Endothelial cell of umbilical vein (primary cell): Measurements from ENCODE around the gene ZBTB25. TPM values are rescaled to one million over a fixed set of nuclear protein-coding genes. Genes with fewer than 3 reads are reported as not detected.

ENCODE experiments used
- BruUV-seq: library from RNA; stranded (reverse); fragments of 400-500 nt; replicated peaks from 2 replicates; lab custom pipeline; 2021; lab: Mats Ljungman, UMichigan
- CTCF ChIA-PET: fragments of 300-600, 350-600 bp; sonication (Branson Sonifier 250); formaldehyde crosslinking; loops from one replicate; lab custom pipeline; 2021; ENCODE audit warnings: antibody characterized with exemption, inconsistent platforms; lab: Charles Lee
- POLR2A ChIA-PET: fragments of 300-600, 350-600 bp; sonication (Branson Sonifier 250); formaldehyde crosslinking; loops from one replicate; lab custom pipeline; 2021; ENCODE audit warnings: antibody characterized with exemption, inconsistent platforms; lab: Charles Lee
- DNase-seq: peaks from one replicate; pipeline ENCODE4 v3.0.0-alpha.2; 2011; ENCODE audit warnings: low read depth, low spot score
- FAIRE-seq: peaks from 2 replicates; lab custom pipeline; 2011; peaks lifted over from hg19 to GRCh38; lab: Jason Lieb, UNC
- H2AFZ ChIP-seq: 2 replicates; pipeline ENCODE4 v1.6.0; 2012; ENCODE audit warnings: low read depth, low read length, control low read depth, inconsistent platforms
- H3K27ac ChIP-seq: 2 replicates; pipeline ENCODE4 v1.5.1; 2011; ENCODE audit warnings: low read depth, mild to moderate bottlenecking, control low read depth, low read length, moderate library complexity; ENCODE audit not compliant: insufficient read depth
- H3K27me3 ChIP-seq, 2 experiments: 2 replicates each; pipeline versions ENCODE4 v1.6.0 to v1.6.1; 2011; ENCODE audit warnings: low read length in 2 of 2, mixed read lengths in 1 of 2; ENCODE audit not compliant: control insufficient read depth in 2 of 2, insufficient read depth in 2 of 2
- H3K36me3 ChIP-seq, 2 experiments: 2 replicates in 1 of 2; 3 replicates in 1 of 2; pipeline ENCODE4 v1.5.1; 2011; ENCODE audit warnings: low read length in 2 of 2, mild to moderate bottlenecking in 1 of 2, moderate library complexity in 1 of 2; ENCODE audit not compliant: control insufficient read depth in 2 of 2, insufficient read depth in 2 of 2; ENCODE audit errors: extremely low read depth in 1 of 2
- H3K4me1 ChIP-seq: 3 replicates; pipeline ENCODE4 v1.5.1; 2011; ENCODE audit warnings: mild to moderate bottlenecking, low read length; ENCODE audit not compliant: control insufficient read depth, insufficient read depth; ENCODE audit errors: extremely low read depth
- H3K4me2 ChIP-seq: 2 replicates; pipeline ENCODE4 v1.6.1; 2011; ENCODE audit warnings: low read length, control low read depth, mixed read lengths; ENCODE audit not compliant: insufficient read depth
- H3K4me3 ChIP-seq, 3 experiments: fragments of 200-600 bp in 1 of 3; sonication (generic), shearing (Covaris generic) in 1 of 3; replicated peaks in 1 of 3; 2 replicates each; pipeline ENCODE4 v1.5.1; 2011 to 2016; ENCODE audit warnings: control low read depth in 3 of 3, low read length in 3 of 3, mild to moderate bottlenecking in 2 of 3, inconsistent platforms in 1 of 3, low read depth in 1 of 3, moderate library complexity in 1 of 3; ENCODE audit not compliant: insufficient read depth in 1 of 3
- H3K79me2 ChIP-seq: 2 replicates; pipeline ENCODE4 v1.6.0; 2012; ENCODE audit warnings: low read length, inconsistent platforms; ENCODE audit not compliant: control insufficient read depth, insufficient read depth
- H3K9ac ChIP-seq: replicated peaks from 2 replicates; pipeline ENCODE3; 2011; ENCODE audit warnings: low read length, control low read depth; ENCODE audit not compliant: insufficient read depth; ENCODE audit errors: extremely low read depth
- H3K9me1 ChIP-seq: replicated peaks from 3 replicates; pipeline ENCODE4 v1.6.0; 2011; ENCODE audit warnings: mild to moderate bottlenecking, low read length; ENCODE audit not compliant: control insufficient read depth, insufficient read depth; ENCODE audit errors: extremely low read depth
- H3K9me3 ChIP-seq: replicated peaks from 2 replicates; pipeline ENCODE4 v1.5.1; 2012; ENCODE audit warnings: low read length, inconsistent platforms; ENCODE audit not compliant: control insufficient read depth, insufficient read depth
- H4K20me1 ChIP-seq: replicated peaks from 2 replicates; pipeline ENCODE3; 2011; ENCODE audit warnings: mild to moderate bottlenecking, low read length; ENCODE audit not compliant: control insufficient read depth, insufficient read depth; ENCODE audit errors: extremely low read depth
- EZH2 ChIP-seq: IDR thresholded peaks from 2 replicates; pipeline ENCODE4 v1.6.1; 2012; ENCODE audit warnings: borderline replicate concordance, low read depth, mild to moderate bottlenecking, moderate library complexity, low read length, inconsistent platforms; ENCODE audit not compliant: severe bottlenecking
- FOS ChIP-seq: IDR thresholded peaks from 2 replicates; pipeline ENCODE4 v1.6.1; 2011; ENCODE audit warnings: mild to moderate bottlenecking, low read length, moderate library complexity, borderline replicate concordance; ENCODE audit not compliant: insufficient read depth
- GATA2 ChIP-seq: IDR thresholded peaks from 2 replicates; pipeline ENCODE4 v1.7.0; 2011; ENCODE audit warnings: low read depth, mild to moderate bottlenecking, moderate library complexity, mixed read lengths, low read length; ENCODE audit not compliant: insufficient read length, insufficient read depth
- JUN ChIP-seq: IDR thresholded peaks from 2 replicates; pipeline ENCODE4 v1.6.1; 2011; ENCODE audit warnings: borderline replicate concordance, low read depth; ENCODE audit not compliant: insufficient read length, insufficient read depth
- MYC ChIP-seq: IDR thresholded peaks from one replicate; pipeline ENCODE4 v1.6.1; 2011; ENCODE audit warnings: mild to moderate bottlenecking, low read depth, low read length
- POLR2A ChIP-seq: IDR thresholded peaks from 2 replicates; pipeline ENCODE4 v1.6.1; 2012; ENCODE audit warnings: low read depth, mild to moderate bottlenecking, control low read depth, low read length
- POLR2AphosphoS5 ChIP-seq: IDR thresholded peaks from 2 replicates; pipeline ENCODE4 v1.6.1; 2012; ENCODE audit warnings: low read depth, mild to moderate bottlenecking, control low read depth, low read length, moderate library complexity; ENCODE audit not compliant: insufficient read depth
- dilution Hi-C: fragments of 300-500 bp; cut with MboI; formaldehyde crosslinking; loops from one replicate; pipeline ENCODE4 v1.15.0; 2019; ENCODE audit warnings: low sequenced_read_pairs; ENCODE audit not compliant: extremely low pct_ligation_motif_present
- intact Hi-C: fragments of 100-400 bp; cut with micrococcal nuclease; formaldehyde crosslinking; loops from one replicate; pipeline ENCODE4 v1.10.0; 2022
- polyA plus RNA-seq, 4 experiments: library from polyadenylated mRNA; depleted of rRNA in 3 of 4; stranded (reverse) in 3 of 4; unstranded in 1 of 4; fragments of >200 nt; gene quantifications; 2 replicates each; pipeline versions ENCODE4 v1.2.1 to v1.2.3, GENCODE V29; 2011 to 2012; ENCODE audit warnings: missing spikeins in 1 of 4
- total RNA-seq: library from RNA; stranded (reverse); gene quantifications from 2 replicates; pipeline ENCODE4 v1.2.3, GENCODE V29; 2021
- TF ChIP-seq, protein P1 (sequence below): IDR thresholded peaks from 2 replicates; pipeline ENCODE4 v1.6.1; 2011; ENCODE audit not compliant: insufficient read depth, insufficient read length
- TF ChIP-seq, protein P2 (sequence below), 2 donors: IDR thresholded peaks; 1 replicate in 1 of 2; 2 replicates in 1 of 2; pipeline ENCODE4 v1.5.1; 2011; ENCODE audit warnings: low read length in 2 of 2, mild to moderate bottlenecking in 2 of 2, moderate library complexity in 2 of 2, control low read depth in 1 of 2, inconsistent platforms in 1 of 2, low read depth in 1 of 2; ENCODE audit not compliant: insufficient read depth in 1 of 2; ENCODE audit errors: extremely low read depth in 1 of 2

The ZBTB25 gene
- total and polyA plus RNA-seq, 2 donors (not counting 3 experiments of a cell fraction or from before 2014, with no cell fraction given): 3.2 to 7.7 TPM

DNA sequence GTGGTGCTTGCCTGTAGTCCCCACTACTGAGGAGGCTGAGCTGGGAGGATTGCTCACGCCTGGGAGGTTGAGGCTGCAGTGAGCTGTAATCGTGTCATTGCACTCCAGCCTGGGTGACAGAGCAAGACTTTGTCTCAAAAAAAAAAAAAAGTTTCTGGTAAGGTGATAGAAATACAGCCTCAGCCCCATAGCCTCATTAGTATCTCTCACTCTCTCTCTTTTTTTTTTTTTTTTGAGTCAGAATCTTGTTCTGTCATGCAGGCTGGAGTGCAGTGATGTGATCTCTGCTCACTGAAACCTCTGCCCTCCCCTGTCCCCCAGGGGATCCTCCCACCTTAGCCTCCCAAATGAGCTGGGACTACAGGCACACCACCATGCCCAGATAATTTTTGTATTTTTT lies 96.3 kb downstream of the ZBTB25 start:
- H3K4me1 ChIP-seq: no peaks in the 10 kb centered on the region
- dilution Hi-C loops (no loop called here), intact Hi-C loops (no loop called here)
- DNase-seq: no peak
- TF ChIP-seq FOS: no peak
- TF ChIP-seq, protein P1, sequence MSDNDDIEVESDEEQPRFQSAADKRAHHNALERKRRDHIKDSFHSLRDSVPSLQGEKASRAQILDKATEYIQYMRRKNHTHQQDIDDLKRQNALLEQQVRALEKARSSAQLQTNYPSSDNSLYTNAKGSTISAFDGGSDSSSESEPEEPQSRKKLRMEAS: no peak
- no peak for TF ChIP-seq MYC
- no peak for TF ChIP-seq POLR2A
- no peak overlapping the region for H3K4me3 ChIP-seq
- no peak overlapping the region for H3K27ac ChIP-seq
- H3K27me3 ChIP-seq: no peaks in the 10 kb centered on the region
- ChIA-PET CTCF (interaction anchor here (0.7 to 1.9 kb wide), 3 partner anchors 23 to 144 kb away, joined by 3 to 4 read pairs (median 4); no protein-coding TSS in a partner anchor), POLR2A (no interaction called here)
- H3K9me3 ChIP-seq: no peaks in the 10 kb centered on the region
- no peak for FAIRE-seq
- no peaks in the 10 kb centered on the region for H3K9me1 ChIP-seq
- no TSS peak for BruUV-seq
- H3K79me2 ChIP-seq: peaks cover 22% of the 10 kb centered on the region
- peaks cover 0 to under 1% of the 10 kb centered on the region in 2 experiments for H3K36me3 ChIP-seq
- no peak overlapping the region for H3K9ac ChIP-seq
- H2AFZ ChIP-seq: no peak overlapping the region
- no peak overlapping the region for H3K4me2 ChIP-seq
- no peaks in the 10 kb centered on the region for H4K20me1 ChIP-seq

DNA sequence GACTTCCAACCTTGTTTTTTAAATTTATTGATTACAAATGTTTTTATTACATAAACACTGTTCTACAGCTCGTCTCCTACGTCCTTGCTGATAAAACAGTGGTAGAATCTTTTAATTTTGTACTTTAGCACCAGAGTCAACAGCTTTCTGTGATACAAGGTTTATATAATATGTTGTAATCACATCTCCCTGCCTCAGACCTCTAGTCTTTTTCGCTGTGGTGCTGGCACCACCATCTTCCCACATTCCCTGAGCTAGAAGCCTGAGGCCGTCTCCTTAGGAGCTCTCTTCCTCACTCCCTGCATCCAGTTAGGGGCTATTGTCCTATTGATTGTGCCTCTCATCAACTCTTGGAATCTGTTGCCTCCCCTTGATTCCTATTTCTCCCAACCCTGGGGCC lies 98.3 kb downstream of the ZBTB25 start:
- Histone ChIP-seq H3K27ac (no peak overlapping the region), H3K4me1 (no peaks in the 10 kb centered on the region), H2AFZ (no peak overlapping the region), H3K9ac (no peak overlapping the region), H3K27me3 (no peaks in the 10 kb centered on the region), H3K9me3 (no peaks in the 10 kb centered on the region), H3K4me3 (no peak overlapping the region), H4K20me1 (no peaks in the 10 kb centered on the region), H3K79me2 (peaks cover 25% of the 10 kb centered on the region), H3K9me1 (no peaks in the 10 kb centered on the region), H3K36me3 (peaks cover 0 to 6% of the 10 kb centered on the region in 2 experiments), H3K4me2 (no peak overlapping the region)
- no peak for DNase-seq
- ChIA-PET CTCF (interaction anchor here (1.6 to 2.0 kb wide), 2 partner anchors 25 to 27 kb away, joined by 4 to 8 read pairs; no protein-coding TSS in a partner anchor), POLR2A (no interaction called here)
- TF ChIP-seq EZH2: no peak
- no peak for TF ChIP-seq JUN
- no peak for TF ChIP-seq POLR2A
- TF ChIP-seq GATA2: no peak
- TF ChIP-seq, protein P1: no peak
- TF ChIP-seq FOS: no peak
- TF ChIP-seq POLR2AphosphoS5: no peak
- TF ChIP-seq, protein P2, sequence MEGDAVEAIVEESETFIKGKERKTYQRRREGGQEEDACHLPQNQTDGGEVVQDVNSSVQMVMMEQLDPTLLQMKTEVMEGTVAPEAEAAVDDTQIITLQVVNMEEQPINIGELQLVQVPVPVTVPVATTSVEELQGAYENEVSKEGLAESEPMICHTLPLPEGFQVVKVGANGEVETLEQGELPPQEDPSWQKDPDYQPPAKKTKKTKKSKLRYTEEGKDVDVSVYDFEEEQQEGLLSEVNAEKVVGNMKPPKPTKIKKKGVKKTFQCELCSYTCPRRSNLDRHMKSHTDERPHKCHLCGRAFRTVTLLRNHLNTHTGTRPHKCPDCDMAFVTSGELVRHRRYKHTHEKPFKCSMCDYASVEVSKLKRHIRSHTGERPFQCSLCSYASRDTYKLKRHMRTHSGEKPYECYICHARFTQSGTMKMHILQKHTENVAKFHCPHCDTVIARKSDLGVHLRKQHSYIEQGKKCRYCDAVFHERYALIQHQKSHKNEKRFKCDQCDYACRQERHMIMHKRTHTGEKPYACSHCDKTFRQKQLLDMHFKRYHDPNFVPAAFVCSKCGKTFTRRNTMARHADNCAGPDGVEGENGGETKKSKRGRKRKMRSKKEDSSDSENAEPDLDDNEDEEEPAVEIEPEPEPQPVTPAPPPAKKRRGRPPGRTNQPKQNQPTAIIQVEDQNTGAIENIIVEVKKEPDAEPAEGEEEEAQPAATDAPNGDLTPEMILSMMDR (IDR thresholded peaks at IDR 0.05; ENCODE audit: extremely low read depth in 1 of 2, insufficient read depth in 1 of 2, low read depth in 1 of 2, low read length in 2 of 2): no peak
- TF ChIP-seq MYC: no peak
- no peak for FAIRE-seq
- intact Hi-C loops (no loop called here), dilution Hi-C loops (no loop called here)
- BruUV-seq: no TSS peak
